ENCODE results near the gene SLC2A3.
"Not testable (repeated sequence)": the region's sequence is repeated elsewhere in the genome, so short reads cannot be mapped to it uniquely, and the experiment has no call there.

Gene SLC2A3

GRCh38 chr12:7950230-7950943 lies 14.4 kb upstream of the SLC2A3 start:
- not testable (repeated sequence) for DNase-seq (ENCODE audit: low read depth)

GRCh38 chr12:7948589-7949260 lies 12.7 kb upstream of the SLC2A3 start:
- no peak for DNase-seq (ENCODE audit: low read depth)

DNA sequence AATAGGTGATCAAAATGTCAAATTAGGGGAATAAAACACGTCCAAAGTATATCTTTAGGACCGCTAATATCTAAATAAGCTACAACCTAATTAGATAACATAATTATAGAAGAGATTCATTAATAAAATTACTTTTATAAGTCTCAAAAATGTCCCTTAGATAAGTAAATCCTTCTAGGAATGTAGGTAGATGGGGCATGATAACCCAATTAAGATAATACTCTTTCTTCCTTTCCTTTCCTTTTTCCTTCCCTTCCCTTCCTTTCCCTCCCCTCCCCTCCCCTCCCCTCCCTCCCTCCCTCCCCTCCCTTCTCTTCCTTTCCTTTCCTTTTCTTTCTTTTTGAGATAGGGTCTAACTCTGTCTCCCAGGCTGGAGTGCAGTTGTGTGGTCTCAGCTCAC lies 11.0 kb upstream of the SLC2A3 start:
- no peak for DNase-seq (ENCODE audit: low read depth)

DNA sequence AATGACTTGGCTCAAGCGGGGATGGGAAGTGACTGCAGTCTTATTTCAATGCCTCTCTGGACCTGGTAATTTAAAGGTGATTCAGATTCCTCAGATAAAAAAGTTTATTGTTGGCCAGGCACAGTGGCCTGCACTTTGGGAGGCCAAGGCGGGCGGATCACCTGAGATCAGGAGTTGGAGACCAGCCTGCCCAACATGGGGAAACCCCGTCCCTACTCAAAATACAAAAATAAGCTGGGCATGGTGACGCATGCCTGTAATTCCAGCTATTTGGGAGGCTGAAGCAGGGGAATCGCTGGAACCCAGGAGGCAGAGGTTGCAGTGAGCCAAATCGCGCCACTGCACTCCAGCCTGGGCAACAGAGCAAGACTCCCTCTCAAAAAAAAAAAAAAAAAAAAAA lies 8.8 kb upstream of the SLC2A3 start:
- DNase-seq (ENCODE audit: low read depth) = not testable (repeated sequence)

DNA sequence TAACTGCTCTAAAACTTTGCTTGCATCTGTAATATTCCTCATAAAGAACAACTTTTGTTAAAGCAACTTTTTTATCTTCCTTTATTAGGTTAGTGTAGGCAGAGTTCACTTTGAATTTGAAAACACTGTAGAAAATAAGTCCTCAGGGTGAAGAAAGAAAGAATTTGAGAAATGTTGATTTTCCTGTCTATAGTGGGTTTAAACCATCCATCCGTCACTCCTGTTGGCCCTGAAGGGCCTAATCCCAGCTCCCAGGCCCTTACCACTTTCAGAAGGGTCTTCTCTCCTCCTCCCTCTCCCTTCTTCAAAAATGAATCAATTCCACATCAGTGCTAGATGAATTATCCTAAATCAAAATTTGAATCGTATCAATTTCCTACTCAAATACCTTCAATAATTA lies 4.9 kb upstream of the SLC2A3 start:
- no peak for DNase-seq (ENCODE audit: low read depth)

DNA sequence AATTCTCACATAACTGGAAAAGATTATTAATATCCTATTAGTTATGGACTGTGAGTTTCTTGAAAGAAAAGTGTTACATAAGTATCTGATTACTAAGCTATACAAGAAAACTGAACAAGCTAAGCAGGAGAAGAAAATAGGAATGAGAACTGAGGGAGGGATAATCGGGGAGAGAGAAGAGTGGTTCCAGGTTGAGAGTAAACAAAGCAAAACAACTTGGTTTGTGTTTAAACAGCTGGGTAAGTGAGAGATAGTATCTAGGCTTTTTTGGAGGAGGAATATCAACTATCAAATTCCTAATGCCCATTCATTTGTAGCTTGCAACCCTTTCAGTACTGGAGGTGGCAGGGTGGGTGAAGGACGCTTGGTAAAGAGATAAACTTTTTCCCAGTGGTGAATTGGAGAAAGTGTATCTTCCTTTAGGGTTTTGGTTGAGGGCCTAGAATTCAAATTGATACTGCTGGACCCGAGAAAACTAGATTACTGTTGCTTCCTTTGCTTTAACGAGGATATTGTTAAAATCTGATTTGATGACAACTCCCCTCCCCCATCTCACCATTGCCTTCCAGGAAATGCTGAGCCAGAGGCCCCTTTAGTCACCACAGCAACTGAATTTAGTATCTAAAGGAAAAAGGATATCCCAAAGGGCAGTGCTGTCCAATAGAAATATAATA lies 2.0 kb upstream of the SLC2A3 start:
- no peak for DNase-seq (ENCODE audit: low read depth)

GRCh38 chr12:7934889-7935492 lies 996 bp downstream of the SLC2A3 start:
- no peak for DNase-seq (ENCODE audit: low read depth)

GRCh38 chr12:7934091-7934888 lies 1.7 kb downstream of the SLC2A3 start:
- DNase-seq (ENCODE audit: low read depth) = no peak

GRCh38 chr12:7933255-7933726 lies 2.7 kb downstream of the SLC2A3 start:
- DNase-seq (ENCODE audit: low read depth) = peak; percentile 48

DNA sequence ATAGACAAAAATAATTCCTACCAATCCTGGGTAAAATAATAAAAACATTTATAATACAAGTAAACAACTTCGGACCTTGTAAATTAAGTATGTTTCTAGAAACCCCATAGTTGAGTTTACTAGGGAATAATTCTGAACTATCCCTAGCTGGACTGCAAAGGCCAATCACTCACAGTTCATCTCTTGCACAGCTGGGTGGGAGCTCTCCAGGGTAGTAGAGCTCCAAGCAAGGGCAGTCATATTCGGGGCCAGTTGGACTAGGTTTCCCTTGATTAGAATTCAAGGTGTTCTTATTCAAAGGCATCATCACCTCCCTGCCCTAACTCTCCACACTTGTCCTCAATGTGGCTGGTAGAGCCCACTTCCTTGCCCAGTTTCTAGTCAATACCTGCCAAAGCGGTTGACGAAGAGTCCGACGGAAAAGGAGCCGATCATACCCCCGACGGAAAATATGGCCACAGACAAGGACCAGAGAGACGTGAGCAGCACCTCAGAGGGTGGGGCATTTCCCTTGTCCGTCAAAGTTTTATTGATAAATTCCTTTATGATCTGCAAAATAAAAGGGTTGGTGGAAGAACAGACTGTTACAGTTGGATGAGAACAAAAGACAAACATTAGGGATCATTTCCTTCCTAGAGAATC lies 3.3 kb downstream of the SLC2A3 start:
- DNase-seq (ENCODE audit: low read depth) = not testable (repeated sequence)

DNA sequence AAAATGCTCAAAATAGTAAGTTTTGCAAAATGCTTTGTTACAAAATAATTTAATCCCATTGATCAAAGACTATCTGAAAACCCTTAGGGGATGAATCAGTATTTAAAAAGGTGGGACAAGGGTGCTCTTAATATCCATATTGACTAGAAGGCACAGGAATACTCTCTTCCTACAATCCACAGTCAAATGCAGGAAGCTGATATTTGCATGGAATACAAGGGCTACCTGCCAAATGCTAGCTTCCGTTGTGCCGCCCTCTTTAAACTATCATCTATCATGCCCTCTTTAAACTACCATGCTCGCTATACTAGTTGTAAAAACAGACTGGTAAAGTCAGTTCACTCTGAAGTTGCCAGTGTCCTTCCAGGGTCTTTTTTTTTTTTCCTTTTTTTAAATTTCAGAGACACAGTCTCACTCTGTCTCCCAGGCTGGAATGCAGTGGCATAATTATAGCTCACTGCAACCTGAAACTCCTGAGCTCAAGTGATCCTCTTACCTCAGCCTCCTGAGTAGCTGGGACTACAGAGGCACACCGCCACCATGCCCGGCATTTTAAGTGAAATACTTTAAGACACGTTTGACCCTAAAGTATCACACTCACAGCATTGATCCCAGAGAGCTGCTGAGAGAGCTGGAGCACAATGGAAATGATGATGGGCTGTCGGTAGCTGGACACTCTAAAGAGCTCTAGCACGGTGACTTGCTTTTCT lies 6.7 kb downstream of the SLC2A3 start:
- no peak for DNase-seq (ENCODE audit: low read depth)

GRCh38 chr12:7927470-7927869 lies 8.5 kb downstream of the SLC2A3 start:
- no peak for DNase-seq (ENCODE audit: low read depth)

DNA sequence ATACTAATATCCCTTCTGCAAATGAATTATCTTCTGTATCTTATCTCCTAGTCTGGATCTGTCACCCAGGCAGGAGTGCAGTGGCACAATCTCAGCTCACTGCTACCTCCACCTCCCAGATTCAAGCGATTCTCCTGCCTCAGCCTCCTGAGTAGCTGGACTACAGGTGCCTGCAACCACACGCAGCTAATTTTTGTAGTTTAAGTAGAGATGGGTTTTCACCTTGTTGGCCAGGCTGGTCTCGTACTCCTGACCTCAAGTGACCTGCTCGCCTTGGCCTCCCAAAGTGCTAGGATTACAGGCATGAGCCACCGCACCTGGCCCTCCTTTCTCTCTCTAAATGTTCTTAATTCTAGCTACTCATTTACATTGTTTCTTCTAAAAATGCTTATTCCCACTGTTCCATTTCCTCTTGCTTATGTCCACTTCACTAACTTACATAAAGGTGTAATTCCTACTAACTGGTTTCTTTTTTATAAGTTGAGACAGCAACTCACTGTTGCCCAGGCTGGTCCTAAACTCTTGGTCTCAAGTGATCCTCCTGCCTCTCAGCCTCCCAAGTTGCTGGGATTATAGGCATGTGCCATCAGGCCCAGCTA lies 9.8 kb downstream of the SLC2A3 start:
- not testable (repeated sequence) for DNase-seq (ENCODE audit: low read depth)

DNA sequence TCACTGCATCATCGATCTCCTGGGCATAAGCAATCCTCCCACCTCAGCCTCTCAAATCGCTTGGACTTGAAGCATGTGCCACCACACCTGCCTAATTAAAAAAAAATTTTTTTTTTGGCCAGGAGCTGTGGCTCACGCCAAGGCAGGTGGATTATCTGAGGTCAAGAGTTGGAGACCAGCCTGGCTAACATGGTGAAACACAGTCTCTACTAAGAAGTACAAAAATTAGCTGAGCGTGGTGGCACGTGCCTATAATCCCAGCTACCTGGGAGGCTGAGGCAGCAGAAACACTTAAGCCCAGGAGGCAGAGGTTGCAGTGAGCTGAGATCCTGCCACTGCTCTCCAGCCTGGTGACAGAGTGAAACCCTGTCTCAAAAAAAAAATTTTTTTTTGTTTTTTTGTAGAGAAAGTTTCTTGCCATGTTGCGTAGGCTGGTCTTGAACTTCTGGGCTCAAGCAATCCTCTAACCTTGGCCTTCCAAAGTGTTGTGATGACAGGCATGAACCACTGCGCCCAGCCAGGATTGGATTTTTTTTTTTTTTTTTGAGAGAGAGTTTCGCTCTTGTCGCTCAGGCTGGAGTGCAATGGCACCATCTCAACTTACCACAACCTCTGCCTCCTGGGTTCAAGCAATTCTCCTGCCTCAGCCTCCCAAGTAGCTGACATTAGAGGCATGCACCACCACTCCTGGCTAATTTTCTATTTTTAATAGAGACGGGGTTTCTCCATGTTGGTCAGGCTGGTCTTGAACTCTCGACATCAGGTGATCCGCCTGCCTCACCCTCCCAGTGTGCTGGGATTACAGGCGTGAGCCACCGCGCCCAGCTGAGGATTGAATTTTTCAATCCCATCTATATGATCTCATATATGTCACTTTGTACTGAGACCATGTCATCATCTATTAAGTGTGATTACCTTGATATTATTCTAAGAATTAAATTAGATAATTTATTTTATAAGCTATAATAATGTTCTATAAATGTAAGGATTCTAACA lies 12.4 kb downstream of the SLC2A3 start:
- no peak for DNase-seq (ENCODE audit: low read depth)

DNA sequence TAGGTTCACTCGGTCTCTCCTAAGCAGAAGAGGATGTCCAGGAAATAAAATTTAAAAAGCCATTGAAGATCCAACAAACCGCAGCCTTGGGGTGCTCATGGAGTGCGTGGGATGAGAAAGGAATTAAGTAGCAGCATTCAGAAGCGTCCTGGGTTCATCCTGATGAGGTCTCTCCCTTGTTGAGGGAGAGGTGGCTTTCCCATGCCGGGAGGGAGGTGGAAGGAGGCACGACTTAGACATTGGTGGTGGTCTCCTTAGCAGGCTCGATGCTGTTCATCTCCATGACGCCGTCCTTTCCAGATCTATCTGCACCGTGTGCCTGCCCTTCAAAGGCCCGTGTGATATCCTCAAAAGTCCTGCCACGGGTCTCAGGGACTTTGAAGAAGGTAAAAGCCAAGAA lies 14.8 kb downstream of the SLC2A3 start:
- DNase-seq (ENCODE audit: low read depth) = not testable (repeated sequence)

GRCh38 chr12:7918268-7918590 lies 17.8 kb downstream of the SLC2A3 start:
- DNase-seq (ENCODE audit: low read depth) = not testable (repeated sequence)

GRCh38 chr12:7917392-7918267 lies 18.4 kb downstream of the SLC2A3 start:
- DNase-seq (ENCODE audit: low read depth) = no peak

- no peak for DNase-seq (ENCODE audit: low read depth)
Measured at GRCh38 chr12:7916936-7917335, 19.1 kb downstream of the SLC2A3 start.
